ENCODE data around the gene TUB. TPM values are rescaled to one million over a fixed set of nuclear protein-coding genes. Genes with fewer than 3 reads are reported as not detected.

The TUB gene
- total and polyA plus RNA-seq, 2 experiments from 2014 or later, result 6.7 to 48.2 TPM

GRCh38 chr11:8067929-8068575 is 13.0 kb upstream of the TUB start:
- no peak overlapping the region for H3K4me3 ChIP-seq
- H3K9me3 ChIP-seq (ENCODE audit: low read depth), result no peaks in the 10 kb centered on the region
- peaks cover 4% of the 10 kb centered on the region for H3K4me1 ChIP-seq (ENCODE audit: low read depth)
- H3K27me3 ChIP-seq, result no peaks in the 10 kb centered on the region
- H3K27ac ChIP-seq, result no peak overlapping the region
- no peaks in the 10 kb centered on the region for H3K36me3 ChIP-seq
- TF ChIP-seq, protein P1, sequence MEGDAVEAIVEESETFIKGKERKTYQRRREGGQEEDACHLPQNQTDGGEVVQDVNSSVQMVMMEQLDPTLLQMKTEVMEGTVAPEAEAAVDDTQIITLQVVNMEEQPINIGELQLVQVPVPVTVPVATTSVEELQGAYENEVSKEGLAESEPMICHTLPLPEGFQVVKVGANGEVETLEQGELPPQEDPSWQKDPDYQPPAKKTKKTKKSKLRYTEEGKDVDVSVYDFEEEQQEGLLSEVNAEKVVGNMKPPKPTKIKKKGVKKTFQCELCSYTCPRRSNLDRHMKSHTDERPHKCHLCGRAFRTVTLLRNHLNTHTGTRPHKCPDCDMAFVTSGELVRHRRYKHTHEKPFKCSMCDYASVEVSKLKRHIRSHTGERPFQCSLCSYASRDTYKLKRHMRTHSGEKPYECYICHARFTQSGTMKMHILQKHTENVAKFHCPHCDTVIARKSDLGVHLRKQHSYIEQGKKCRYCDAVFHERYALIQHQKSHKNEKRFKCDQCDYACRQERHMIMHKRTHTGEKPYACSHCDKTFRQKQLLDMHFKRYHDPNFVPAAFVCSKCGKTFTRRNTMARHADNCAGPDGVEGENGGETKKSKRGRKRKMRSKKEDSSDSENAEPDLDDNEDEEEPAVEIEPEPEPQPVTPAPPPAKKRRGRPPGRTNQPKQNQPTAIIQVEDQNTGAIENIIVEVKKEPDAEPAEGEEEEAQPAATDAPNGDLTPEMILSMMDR (IDR thresholded peaks at IDR 0.05; ENCODE audit: low read depth, low read length), result no peak
- peak in 1 of 2 donors; percentile 17 for DNase-seq (ENCODE audit: low read depth in 1 of 2, low spot score in 1 of 2)

GRCh38 chr11:8068605-8069221 is 12.3 kb upstream of the TUB start:
- no peak overlapping the region for H3K4me3 ChIP-seq
- peak overlapping the region; percentile 34 for H3K27ac ChIP-seq
- H3K9me3 ChIP-seq (ENCODE audit: low read depth), result no peaks in the 10 kb centered on the region
- H3K4me1 ChIP-seq (ENCODE audit: low read depth), result peaks cover 4% of the 10 kb centered on the region
- TF ChIP-seq, protein P1 (IDR thresholded peaks at IDR 0.05; ENCODE audit: low read depth, low read length), result no peak
- H3K36me3 ChIP-seq, result no peaks in the 10 kb centered on the region
- peaks cover 3% of the 10 kb centered on the region for H3K27me3 ChIP-seq
- DNase-seq (ENCODE audit: low read depth in 1 of 2, low spot score in 1 of 2), result peak; percentile 55 to 94

DNA sequence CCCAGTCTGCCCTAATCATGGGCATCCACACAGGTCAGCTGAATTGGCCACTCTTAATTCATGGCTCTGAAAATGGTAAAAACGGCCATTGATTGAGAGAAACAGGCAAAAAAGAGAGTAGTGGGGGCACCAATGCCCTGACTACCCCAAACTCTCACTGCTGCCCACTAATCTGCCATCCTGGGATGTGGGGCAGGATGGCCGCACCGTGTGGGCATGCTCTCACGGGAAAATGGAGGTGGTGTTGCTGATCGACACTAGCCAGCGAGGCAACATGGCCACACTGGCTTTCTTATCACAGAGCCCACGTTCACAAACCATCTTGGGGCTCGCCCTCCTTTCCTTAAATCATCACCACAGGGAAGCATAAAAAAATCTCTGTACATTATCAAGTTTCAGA is 11.2 kb upstream of the TUB start:
- Histone ChIP-seq H3K4me1 (ENCODE audit: low read depth) (peaks cover 4% of the 10 kb centered on the region), H3K9me3 (ENCODE audit: low read depth) (no peaks in the 10 kb centered on the region), H3K4me3 (no peak overlapping the region), H3K27ac (no peak overlapping the region), H3K27me3 (peaks cover 3% of the 10 kb centered on the region), H3K36me3 (no peaks in the 10 kb centered on the region)
- TF ChIP-seq, protein P1 (IDR thresholded peaks at IDR 0.05; ENCODE audit: low read depth, low read length), result no peak
- no peak for DNase-seq (ENCODE audit: low read depth in 1 of 2, low spot score in 1 of 2)

DNA sequence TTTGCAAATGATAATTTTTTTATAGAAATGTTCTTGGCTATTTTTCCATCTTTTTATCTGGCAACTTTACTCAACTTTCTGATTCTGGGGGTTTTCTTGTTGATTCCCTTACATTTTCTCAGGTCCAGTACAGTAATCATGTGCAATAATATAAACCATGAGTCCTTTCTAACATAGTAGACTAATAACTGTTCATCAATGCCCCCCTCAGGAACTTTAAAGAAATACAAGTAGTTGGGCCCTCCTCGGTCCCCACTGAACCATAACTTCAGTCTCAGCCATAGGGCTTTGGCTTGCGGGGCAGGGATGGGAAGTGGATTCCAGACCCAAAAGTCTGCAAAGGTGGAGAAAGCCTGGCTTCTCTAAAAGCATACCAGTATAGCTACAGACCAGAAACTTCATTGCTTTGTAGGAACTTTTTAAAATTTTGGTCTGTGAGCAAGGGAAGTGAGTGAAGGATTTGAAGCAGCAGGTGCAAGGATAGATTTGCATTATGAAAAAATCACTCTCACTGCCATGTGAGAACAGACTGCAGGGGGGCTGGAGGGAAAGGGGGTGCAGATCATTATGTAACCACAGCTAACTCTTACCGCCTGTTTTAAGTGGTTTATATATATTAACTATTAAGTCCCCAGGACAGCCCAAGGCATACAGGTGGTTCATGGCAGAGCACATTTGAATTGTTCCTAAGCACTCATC is 10.4 kb upstream of the TUB start:
- DNase-seq (ENCODE audit: low read depth in 1 of 2, low spot score in 1 of 2), result peak; percentile 64 to 67
- Histone ChIP-seq H3K4me1 (ENCODE audit: low read depth) (peaks cover 4% of the 10 kb centered on the region), H3K27me3 (peaks cover 3% of the 10 kb centered on the region), H3K9me3 (ENCODE audit: low read depth) (no peaks in the 10 kb centered on the region), H3K27ac (no peak overlapping the region), H3K4me3 (no peak overlapping the region), H3K36me3 (no peaks in the 10 kb centered on the region)
- TF ChIP-seq, protein P1 (IDR thresholded peaks at IDR 0.05; ENCODE audit: low read depth, low read length), result peak; percentile 57

DNA sequence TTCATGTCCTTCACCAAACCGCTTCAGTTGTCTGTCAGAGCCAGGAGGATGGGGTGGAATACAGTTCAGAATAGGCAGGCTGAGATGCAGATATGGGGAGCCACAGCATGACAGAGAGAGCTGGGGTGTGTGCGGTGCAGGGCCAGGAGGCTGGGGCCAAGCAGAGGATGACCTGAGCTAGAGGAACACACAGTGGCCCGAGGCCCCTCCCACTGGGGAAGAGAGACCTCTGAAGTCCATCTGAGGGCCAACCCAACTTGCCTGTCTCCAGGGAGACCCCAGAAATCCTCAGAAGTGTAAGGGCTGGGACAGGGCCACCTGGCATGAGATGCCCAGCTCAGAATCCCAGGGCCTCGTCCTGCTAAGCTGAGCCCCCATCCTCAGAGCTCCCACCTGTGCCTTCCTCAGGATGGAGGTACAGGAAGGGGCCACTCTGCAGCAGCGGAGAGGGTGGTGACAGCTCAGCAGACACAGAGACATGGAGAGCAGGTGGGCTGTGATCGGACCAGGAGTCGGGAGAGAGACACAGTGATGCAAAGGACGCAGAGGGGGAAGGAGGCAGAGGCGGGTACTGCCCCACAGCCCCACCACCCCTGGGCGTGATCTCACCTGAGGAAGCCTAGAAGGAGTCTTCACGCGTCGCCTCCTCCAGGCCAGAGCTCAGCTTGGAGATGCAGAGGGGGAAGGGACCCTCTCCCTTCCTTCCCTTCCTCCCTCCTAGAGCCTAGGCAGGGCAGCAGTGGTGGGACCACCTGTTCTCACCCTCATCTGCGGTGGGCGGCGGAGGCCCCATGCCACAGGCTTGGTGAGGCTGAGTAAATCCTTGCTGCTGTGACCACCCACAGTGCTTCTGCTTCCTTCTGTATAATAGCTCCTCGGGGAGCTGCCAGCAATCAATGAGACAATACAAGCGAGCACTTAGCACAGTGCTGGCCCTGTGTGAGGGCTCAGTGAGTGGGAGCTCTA is 9.1 kb upstream of the TUB start:
- TF ChIP-seq, protein P1 (IDR thresholded peaks at IDR 0.05; ENCODE audit: low read depth, low read length), result no peak
- Histone ChIP-seq H3K9me3 (ENCODE audit: low read depth) (no peaks in the 10 kb centered on the region), H3K4me3 (no peak overlapping the region), H3K27ac (no peak overlapping the region), H3K4me1 (ENCODE audit: low read depth) (peaks cover 4% of the 10 kb centered on the region), H3K27me3 (peaks cover 3% of the 10 kb centered on the region), H3K36me3 (no peaks in the 10 kb centered on the region)
- no peak for DNase-seq (ENCODE audit: low read depth in 1 of 2, low spot score in 1 of 2)

All from cardiac muscle cell (in vitro differentiated cells and primary cell).